Smooth muscle cell (in vitro differentiated cells): ENCODE results near the gene ACOXL. TPM values are rescaled to one million over a fixed set of nuclear protein-coding genes. Genes with fewer than 3 reads are reported as not detected.

Experiments
- DNase-seq: peaks from one replicate; lab custom pipeline; 2025; ENCODE audit not compliant: unreplicated experiment; lab: John Stamatoyannopoulos, UW
- H2AFZ ChIP-seq: fragments of 200-600 bp; sonication (generic); 2 replicates; pipeline ENCODE4 v1.6.0; 2016; ENCODE audit warnings: antibody characterized with exemption, low read depth, mild to moderate bottlenecking
- H3F3A ChIP-seq: fragments of 200-600 bp; sonication (generic); 2 replicates; pipeline ENCODE4 v1.6.0; 2017; ENCODE audit warnings: antibody characterized with exemption, low read depth
- H3K27ac ChIP-seq: fragments of 200-600 bp; sonication (generic); 2 replicates; pipeline ENCODE4 v1.5.1; 2016; ENCODE audit warnings: low read depth, mild to moderate bottlenecking
- H3K27me3 ChIP-seq: fragments of 200-600 bp; sonication (generic); 2 replicates; pipeline ENCODE4 v1.6.1; 2016; ENCODE audit warnings: low read depth, mild to moderate bottlenecking
- H3K36me3 ChIP-seq: fragments of 200-600 bp; sonication (generic); 2 replicates; pipeline ENCODE4 v1.5.1; 2016; ENCODE audit warnings: low read depth
- H3K4me1 ChIP-seq: fragments of 200-600 bp; sonication (generic); 2 replicates; pipeline ENCODE4 v1.5.1; 2016; ENCODE audit warnings: low read depth
- H3K4me2 ChIP-seq: fragments of 200-600 bp; sonication (generic); 2 replicates; pipeline ENCODE4 v1.6.0; 2016; ENCODE audit warnings: mild to moderate bottlenecking
- H3K4me3 ChIP-seq: fragments of 200-600 bp; sonication (generic); 2 replicates; pipeline ENCODE4 v1.5.1; 2016; ENCODE audit warnings: mild to moderate bottlenecking
- H3K79me2 ChIP-seq: fragments of 200-600 bp; sonication (generic); 2 replicates; pipeline ENCODE4 v1.6.0; 2016; ENCODE audit warnings: low read depth, mild to moderate bottlenecking
- H3K9ac ChIP-seq: fragments of 200-600 bp; sonication (generic); 2 replicates; pipeline ENCODE4 v1.6.0; 2016; ENCODE audit warnings: low read depth
- H3K9me3 ChIP-seq: fragments of 200-600 bp; sonication (generic); replicated peaks from 2 replicates; pipeline ENCODE4 v1.5.1; 2016; ENCODE audit warnings: low read depth
- H4K20me1 ChIP-seq: fragments of 200-600 bp; sonication (generic); 2 replicates; pipeline ENCODE4 v1.6.0; 2016; ENCODE audit warnings: low read depth
- CTCF ChIP-seq: fragments of 200-600 bp; sonication (generic); IDR thresholded peaks from 2 replicates; pipeline ENCODE4 v1.5.1; 2017; ENCODE audit warnings: borderline replicate concordance, mild to moderate bottlenecking, antibody characterized with exemption; ENCODE audit not compliant: insufficient read depth, poor library complexity, severe bottlenecking
- WGBS: methylation state at CpG from one replicate; pipeline ENCODE4 v1.1.7; 2016; ENCODE audit warnings: low lambda C conversion rate; 5-methylcytosine and 5-hydroxymethylcytosine counted together
- polyA plus RNA-seq: library from polyadenylated mRNA; unstranded; fragments of >200 nt; fragmentation: Nextera tagmentation; extraction: Ambion mirVana; gene quantifications from 2 replicates; pipeline ENCODE4 v1.2.1, GENCODE V29; 2016
- total RNA-seq: library from RNA; depleted of rRNA; stranded (reverse); fragments of >200 nt; gene quantifications from 2 replicates; pipeline ENCODE4 v1.2.3, GENCODE V29; 2014

ACOXL gene
- total and polyA plus RNA-seq, 2 experiments from 2014 or later = not detected

- Histone ChIP-seq H3K9me3 (no peaks in the 10 kb centered on the region), H3K4me3 (no peak overlapping the region), H3K36me3 (no peaks in the 10 kb centered on the region), H3K9ac (no peak overlapping the region), H3K79me2 (no peaks in the 10 kb centered on the region), H3F3A (no peaks in the 10 kb centered on the region), H4K20me1 (no peaks in the 10 kb centered on the region), H3K4me1 (no peaks in the 10 kb centered on the region), H2AFZ (no peak overlapping the region), H3K4me2 (no peak overlapping the region), H3K27me3 (peaks cover 16% of the 10 kb centered on the region), H3K27ac (no peak overlapping the region)
- no peak for TF ChIP-seq CTCF
- WGBS = 95% methylated on average over 5 of the region's 5 CpGs
- DNase-seq = no peak
Measured at GRCh38 chr2:110720547-110720946, 11.8 kb upstream of the ACOXL start.

GRCh38 chr2:110724820-110725219, 7.6 kb upstream of the ACOXL start:
- H3F3A ChIP-seq = no peaks in the 10 kb centered on the region
- no peaks in the 10 kb centered on the region for H3K36me3 ChIP-seq
- H3K79me2 ChIP-seq = no peaks in the 10 kb centered on the region
- H4K20me1 ChIP-seq = no peaks in the 10 kb centered on the region
- H3K4me1 ChIP-seq = no peaks in the 10 kb centered on the region
- no peak overlapping the region for H2AFZ ChIP-seq
- no peak overlapping the region for H3K27ac ChIP-seq
- no peak for TF ChIP-seq CTCF
- WGBS = 32% methylated on average over 2 of the region's 2 CpGs
- H3K4me3 ChIP-seq = no peak overlapping the region
- no peak for DNase-seq
- no peaks in the 10 kb centered on the region for H3K9me3 ChIP-seq
- no peak overlapping the region for H3K4me2 ChIP-seq
- peaks cover 27% of the 10 kb centered on the region for H3K27me3 ChIP-seq
- H3K9ac ChIP-seq = no peak overlapping the region

GRCh38 chr2:110725370-110725769, 7.0 kb upstream of the ACOXL start:
- Histone ChIP-seq H3K9me3 (no peaks in the 10 kb centered on the region), H2AFZ (no peak overlapping the region), H3K4me2 (no peak overlapping the region), H3K4me1 (no peaks in the 10 kb centered on the region), H3K79me2 (no peaks in the 10 kb centered on the region), H3K27ac (no peak overlapping the region), H3K4me3 (no peak overlapping the region), H3F3A (no peaks in the 10 kb centered on the region), H3K36me3 (no peaks in the 10 kb centered on the region), H3K9ac (no peak overlapping the region), H4K20me1 (no peaks in the 10 kb centered on the region), H3K27me3 (peaks cover 31% of the 10 kb centered on the region)
- 91% methylated on average over 9 of the region's 9 CpGs for WGBS
- no peak for TF ChIP-seq CTCF
- DNase-seq = no peak

GRCh38 chr2:110725859-110726258, 6.5 kb upstream of the ACOXL start:
- WGBS = 92% methylated on average over 3 of the region's 3 CpGs
- H3K4me1 ChIP-seq = no peaks in the 10 kb centered on the region
- H2AFZ ChIP-seq = no peak overlapping the region
- H3K27me3 ChIP-seq = peaks cover 35% of the 10 kb centered on the region
- H4K20me1 ChIP-seq = no peaks in the 10 kb centered on the region
- H3K36me3 ChIP-seq = no peaks in the 10 kb centered on the region
- no peak overlapping the region for H3K4me2 ChIP-seq
- no peak overlapping the region for H3K27ac ChIP-seq
- H3K79me2 ChIP-seq = no peaks in the 10 kb centered on the region
- no peaks in the 10 kb centered on the region for H3K9me3 ChIP-seq
- no peak overlapping the region for H3K9ac ChIP-seq
- no peak for TF ChIP-seq CTCF
- no peaks in the 10 kb centered on the region for H3F3A ChIP-seq
- no peak for DNase-seq
- no peak overlapping the region for H3K4me3 ChIP-seq
